ENCODE data around the gene METTL22.
"Not testable (repeated sequence)": the region's sequence is repeated elsewhere in the genome, so short reads cannot be mapped to it uniquely, and the experiment has no call there.

The METTL22 gene

GRCh38 chr16:8630255-8630953, 8.9 kb downstream of the METTL22 start:
- no peak overlapping the region for H3K27ac ChIP-seq
- no peak for DNase-seq (ENCODE audit: low read depth, low spot score)

DNA sequence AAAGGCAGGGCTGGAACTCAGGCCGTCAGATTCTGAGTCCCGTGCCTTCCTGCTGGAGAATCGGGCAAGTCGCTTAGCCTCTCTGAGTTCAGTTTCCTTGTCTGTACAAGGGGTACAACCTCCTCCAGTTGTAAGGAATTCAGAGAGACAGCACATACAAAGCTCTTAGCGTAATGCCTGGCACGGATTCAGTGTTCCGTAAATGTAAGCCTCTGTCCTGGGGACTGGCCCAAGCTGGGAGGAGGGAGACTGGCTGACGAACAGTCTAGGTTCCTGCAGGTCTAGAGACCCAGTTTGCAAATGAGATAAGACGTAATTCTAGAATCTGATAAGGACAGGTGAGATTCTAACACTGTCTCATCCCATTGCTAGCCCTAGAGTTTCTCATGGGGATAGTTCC, 9.9 kb downstream of the METTL22 start:
- DNase-seq (ENCODE audit: low read depth, low spot score): no peak
- no peak overlapping the region for H3K27ac ChIP-seq

DNA sequence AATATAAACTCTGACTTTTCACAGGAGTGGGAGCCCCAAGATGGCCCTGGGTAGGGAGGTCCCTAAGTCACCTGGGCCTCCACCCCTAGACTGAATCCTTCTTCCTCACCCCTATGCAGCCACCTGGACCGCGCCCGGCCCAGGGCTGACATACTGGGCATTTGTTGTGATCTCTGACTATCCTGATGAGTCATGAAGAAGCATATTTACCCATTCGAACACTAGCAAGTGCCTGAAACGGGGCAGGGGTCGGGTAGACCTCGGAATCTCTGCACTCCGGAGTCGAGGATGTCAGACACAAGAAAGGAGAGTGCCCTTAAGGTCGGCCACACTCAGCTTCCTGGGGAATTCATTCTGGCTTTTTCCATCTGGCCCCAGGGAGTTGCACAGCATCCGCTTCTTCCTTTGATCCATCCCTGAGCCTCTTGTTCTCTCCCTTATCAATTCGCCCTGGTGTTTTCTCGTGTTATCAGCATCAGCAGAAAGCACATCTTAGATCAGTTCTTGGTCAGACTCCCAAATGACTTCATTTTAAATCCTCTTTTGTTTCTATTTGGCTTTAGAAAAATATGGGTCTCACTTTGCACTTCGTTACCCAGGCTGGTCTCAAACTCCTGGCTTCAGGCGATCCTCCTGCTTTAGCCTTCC, 10.4 kb downstream of the METTL22 start:
- no peak for DNase-seq (ENCODE audit: low read depth, low spot score)
- no peak overlapping the region for H3K27ac ChIP-seq

- no peak overlapping the region for H3K27ac ChIP-seq
- DNase-seq (ENCODE audit: low read depth, low spot score): no peak
Measured at GRCh38 chr16:8632675-8633182, 11.2 kb downstream of the METTL22 start.

- no peak for DNase-seq (ENCODE audit: low read depth, low spot score)
- H3K27ac ChIP-seq: no peak overlapping the region
Measured at GRCh38 chr16:8634991-8635736, 13.7 kb downstream of the METTL22 start.

DNA sequence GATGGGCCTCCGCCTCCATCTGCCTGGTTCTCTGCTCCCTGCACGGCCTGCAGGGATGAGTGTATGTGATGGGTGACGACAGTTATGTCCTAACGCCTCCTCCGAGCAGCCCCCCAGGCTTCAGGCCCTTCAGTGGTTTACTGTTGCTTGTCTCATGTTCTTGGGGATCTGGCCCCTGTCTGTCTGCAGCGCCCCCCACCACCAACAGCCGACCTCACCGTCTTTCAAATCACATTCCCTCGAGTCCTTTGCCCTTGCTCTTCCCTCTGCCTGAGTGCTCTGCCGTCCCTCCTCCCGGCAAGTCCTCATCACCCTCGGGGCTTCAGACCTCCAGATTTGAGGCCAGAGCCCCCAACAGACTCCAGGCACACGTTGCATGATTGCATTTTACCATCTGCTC, 18.2 kb downstream of the METTL22 start:
- H3K27ac ChIP-seq: no peak overlapping the region

GRCh38 chr16:8641671-8642070, 20.2 kb downstream of the METTL22 start:
- no peak overlapping the region for H3K27ac ChIP-seq
- DNase-seq (ENCODE audit: low read depth, low spot score): no peak

More for the DNA sequence above, 18.2 kb downstream of the METTL22 start:
- DNase-seq (ENCODE audit: low read depth, low spot score): no peak

DNA sequence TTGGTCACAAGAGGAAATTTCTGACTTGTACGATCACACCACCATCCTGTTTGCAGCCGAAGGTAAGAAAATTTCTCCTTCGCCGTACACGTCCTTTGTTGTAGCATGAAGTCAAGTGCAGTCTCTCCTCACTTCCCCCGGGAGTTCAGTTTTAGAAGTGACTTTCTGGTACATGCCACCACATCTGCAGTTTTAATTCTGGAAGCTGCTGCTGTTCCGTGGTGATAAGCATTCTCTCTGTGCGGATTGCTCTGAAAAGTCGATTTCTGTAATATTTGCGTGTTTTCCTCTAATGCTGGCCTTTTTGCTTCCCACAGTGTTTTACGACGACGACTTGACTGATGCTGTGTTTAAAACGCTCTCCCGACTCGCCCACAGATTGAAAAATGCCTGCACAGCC, 20.6 kb downstream of the METTL22 start:
- DNase-seq (ENCODE audit: low read depth, low spot score): no peak
- no peak overlapping the region for H3K27ac ChIP-seq

GRCh38 chr16:8644211-8645140, 23.0 kb downstream of the METTL22 start:
- no peak for DNase-seq (ENCODE audit: low read depth, low spot score)
- peak overlapping the region; percentile 51 for H3K27ac ChIP-seq

GRCh38 chr16:8645141-8645521, 23.6 kb downstream of the METTL22 start:
- no peak for DNase-seq (ENCODE audit: low read depth, low spot score)
- peak overlapping the region; percentile 51 for H3K27ac ChIP-seq

DNA sequence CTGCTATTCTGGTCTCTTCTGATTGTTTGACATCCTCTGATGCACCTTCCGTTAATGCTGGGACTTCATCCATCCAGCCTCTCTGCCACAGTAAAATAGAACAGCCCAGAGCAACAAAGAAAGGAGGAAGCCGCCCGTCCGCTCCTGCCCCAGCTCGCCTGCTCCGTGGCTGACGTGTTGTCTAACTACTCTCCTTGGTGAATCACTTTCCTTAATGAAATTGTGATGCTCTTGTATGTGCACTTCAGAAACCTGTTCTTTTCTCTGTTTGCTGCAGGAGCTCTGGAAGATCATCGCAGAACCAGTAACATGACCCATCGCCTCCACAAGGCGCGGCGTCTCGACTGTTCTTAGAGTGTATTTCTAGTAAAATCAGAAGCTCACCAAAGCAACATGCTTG, 24.3 kb downstream of the METTL22 start:
- H3K27ac ChIP-seq: peak overlapping the region; percentile 51
- DNase-seq (ENCODE audit: low read depth, low spot score): peak; percentile 85

DNA sequence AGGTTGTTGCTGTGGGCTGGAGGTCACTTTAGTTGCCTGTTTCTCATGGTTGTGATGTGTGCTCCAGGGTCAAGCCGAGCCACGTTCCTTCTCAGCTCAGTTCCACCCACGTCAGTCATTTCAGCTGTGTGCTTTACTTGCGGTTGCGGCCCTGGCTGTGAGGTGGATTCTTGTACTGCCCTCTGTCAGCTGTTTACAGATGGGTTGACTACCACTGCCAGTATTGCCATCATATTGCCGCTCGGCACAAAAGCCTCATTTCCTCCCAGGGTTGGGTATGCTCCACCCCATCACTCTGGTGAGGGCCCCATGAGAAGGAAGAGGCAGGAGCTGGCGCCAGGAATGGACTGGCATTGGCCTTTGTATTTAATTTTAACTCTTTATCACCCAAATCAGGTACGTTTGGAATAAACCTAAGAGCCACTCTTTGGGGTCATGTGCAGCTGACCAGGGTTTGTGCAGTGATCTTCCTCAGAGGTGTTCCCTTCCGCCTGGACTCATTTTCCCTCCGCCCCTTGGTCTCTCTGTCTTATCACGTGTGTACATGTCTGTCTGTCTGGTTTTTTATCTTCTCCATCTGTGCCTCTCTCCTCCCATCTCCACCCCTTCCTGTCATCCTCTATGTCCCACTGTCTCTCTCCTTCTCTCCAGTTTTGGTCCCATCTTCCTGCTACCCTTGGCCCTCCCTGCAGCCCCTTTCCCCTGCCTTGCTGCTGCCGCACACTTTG, 25.0 kb downstream of the METTL22 start:
- H3K27ac ChIP-seq: peak overlapping the region; percentile 51
- DNase-seq (ENCODE audit: low read depth, low spot score): no peak

- H3K27ac ChIP-seq: no peak overlapping the region
- DNase-seq (ENCODE audit: low read depth, low spot score): no peak
Measured at GRCh38 chr16:8647721-8648318, 26.3 kb downstream of the METTL22 start.

DNA sequence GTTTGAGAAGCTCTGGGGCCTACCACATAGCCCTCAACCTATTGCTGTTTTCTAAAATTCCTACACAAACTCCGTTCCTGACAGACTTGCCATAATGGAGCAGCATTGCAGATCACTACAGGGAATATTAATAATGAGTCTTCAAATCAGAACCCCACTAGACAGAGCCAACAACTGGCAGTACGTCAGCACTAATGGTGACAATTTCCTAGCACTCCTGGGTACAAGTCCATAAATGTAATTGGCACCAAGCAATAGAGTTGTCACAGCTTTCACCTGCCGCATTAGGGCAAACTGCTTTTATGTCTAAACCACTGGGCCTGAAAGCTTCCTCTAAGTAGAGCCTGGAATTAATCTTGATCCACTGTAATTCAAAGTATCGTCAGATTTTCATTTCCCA, 27.4 kb downstream of the METTL22 start:
- H3K27ac ChIP-seq: no peak overlapping the region
- no peak for DNase-seq (ENCODE audit: low read depth, low spot score)

- H3K27ac ChIP-seq: no peak overlapping the region
- DNase-seq (ENCODE audit: low read depth, low spot score): no peak
Measured at GRCh38 chr16:8649829-8650554, 28.5 kb downstream of the METTL22 start.

- DNase-seq (ENCODE audit: low read depth, low spot score); H3K27ac ChIP-seq: not testable (repeated sequence)
Measured at GRCh38 chr16:8651958-8652357, 30.5 kb downstream of the METTL22 start.

DNA sequence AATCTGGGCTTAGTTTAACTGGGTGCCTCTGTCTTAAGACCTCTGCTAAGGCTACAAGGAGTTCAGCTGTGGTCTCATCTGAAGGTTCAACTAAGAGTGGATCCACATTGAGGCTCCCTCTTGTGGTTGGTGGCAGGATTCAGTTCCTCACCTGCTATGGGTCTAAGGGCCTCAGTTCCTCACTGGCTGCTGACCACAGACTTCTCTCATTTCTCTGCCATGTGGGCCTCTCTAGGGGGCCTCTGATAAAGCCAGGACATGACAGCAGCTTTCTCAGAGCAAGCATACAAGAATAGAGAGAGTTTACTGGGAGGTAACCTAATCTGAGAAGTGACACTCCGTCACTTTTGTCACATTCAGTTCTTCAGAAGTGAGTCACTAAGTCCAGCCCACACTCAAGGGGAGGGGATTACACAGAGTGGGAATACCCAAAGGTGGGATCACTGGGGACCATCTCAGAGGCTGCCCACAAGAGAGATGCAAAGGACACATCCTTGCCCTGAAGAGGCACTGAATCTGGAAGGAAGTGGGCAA, 33.8 kb downstream of the METTL22 start:
- H3K27ac ChIP-seq: no peak overlapping the region
- no peak for DNase-seq (ENCODE audit: low read depth, low spot score)

GRCh38 chr16:8656376-8656775, 34.9 kb downstream of the METTL22 start:
- H3K27ac ChIP-seq: no peak overlapping the region
- no peak for DNase-seq (ENCODE audit: low read depth, low spot score)
